Measurements from ENCODE around the gene WWTR1.

Gene WWTR1

GRCh38 chr3:149620291-149621020, 37.4 kb downstream of the WWTR1 start:
- no peaks in the 10 kb centered on the region for H3K36me3 ChIP-seq (replicated peaks)
- H3K27me3 ChIP-seq (replicated peaks): no peaks in the 10 kb centered on the region
- no peak for TF ChIP-seq CTCF (IDR thresholded peaks at IDR 0.05; ENCODE audit: low read depth, low read length, missing control alignments)
- H3K4me3 ChIP-seq (ENCODE audit: low read depth, low read length): no peak overlapping the region
- in situ Hi-C loops (cut with HindIII; ENCODE audit: low pct_ligation_motif_present, low sequenced_read_pairs): no loop called here
- DNase-seq: peak; percentile 88
- H3K27ac ChIP-seq: peak overlapping the region; percentile 96

GRCh38 chr3:149619136-149619535, 38.7 kb downstream of the WWTR1 start:
- TF ChIP-seq CTCF (IDR thresholded peaks at IDR 0.05; ENCODE audit: low read depth, low read length, missing control alignments): no peak
- no peak overlapping the region for H3K4me3 ChIP-seq (ENCODE audit: low read depth, low read length)
- in situ Hi-C loops (cut with HindIII; ENCODE audit: low pct_ligation_motif_present, low sequenced_read_pairs): no loop called here
- H3K36me3 ChIP-seq (replicated peaks): no peaks in the 10 kb centered on the region
- DNase-seq: no peak
- peak overlapping the region; percentile 96 for H3K27ac ChIP-seq
- no peaks in the 10 kb centered on the region for H3K27me3 ChIP-seq (replicated peaks)

GRCh38 chr3:149618151-149619123, 39.4 kb downstream of the WWTR1 start:
- no peak for TF ChIP-seq CTCF (IDR thresholded peaks at IDR 0.05; ENCODE audit: low read depth, low read length, missing control alignments)
- in situ Hi-C loops (cut with HindIII; ENCODE audit: low pct_ligation_motif_present, low sequenced_read_pairs): no loop called here
- H3K27me3 ChIP-seq (replicated peaks): no peaks in the 10 kb centered on the region
- DNase-seq: peak; percentile 78
- H3K36me3 ChIP-seq (replicated peaks): no peaks in the 10 kb centered on the region
- peak overlapping the region; percentile 96 for H3K27ac ChIP-seq
- H3K4me3 ChIP-seq (ENCODE audit: low read depth, low read length): no peak overlapping the region

GRCh38 chr3:149615731-149616221, 42.0 kb downstream of the WWTR1 start:
- peak; percentile 69 for DNase-seq
- no peaks in the 10 kb centered on the region for H3K36me3 ChIP-seq (replicated peaks)
- H3K27me3 ChIP-seq (replicated peaks): no peaks in the 10 kb centered on the region
- peak overlapping the region; percentile 95 for H3K27ac ChIP-seq
- TF ChIP-seq CTCF (IDR thresholded peaks at IDR 0.05; ENCODE audit: low read depth, low read length, missing control alignments): no peak
- no peak overlapping the region for H3K4me3 ChIP-seq (ENCODE audit: low read depth, low read length)
- in situ Hi-C loops (cut with HindIII; ENCODE audit: low pct_ligation_motif_present, low sequenced_read_pairs): no loop called here

- TF ChIP-seq CTCF (IDR thresholded peaks at IDR 0.05; ENCODE audit: low read depth, low read length, missing control alignments): no peak
- no peak for DNase-seq
- Histone ChIP-seq H3K27ac (no peak overlapping the region), H3K36me3 (replicated peaks) (no peaks in the 10 kb centered on the region), H3K4me3 (ENCODE audit: low read depth, low read length) (no peak overlapping the region), H3K27me3 (replicated peaks) (no peaks in the 10 kb centered on the region)
- in situ Hi-C loops (cut with HindIII; ENCODE audit: low pct_ligation_motif_present, low sequenced_read_pairs): no loop called here
Measured at GRCh38 chr3:149613988-149614387, 43.8 kb downstream of the WWTR1 start.

Measured in brain microvascular endothelial cell (primary cell).